OCI-LY7 (cell line): Measurements from ENCODE around the gene COMMD10. TPM values are rescaled to one million over a fixed set of nuclear protein-coding genes. Genes with fewer than 3 reads are reported as not detected.

Experiments used
- BruUV-seq: library from RNA; stranded (reverse); fragments of 400-500 nt; replicated peaks from 2 replicates; lab custom pipeline; 2021; lab: Mats Ljungman, UMichigan
- CTCF ChIA-PET: fragments of 300-600 bp; sonication (Branson Sonifier 250); formaldehyde crosslinking; loops from one replicate; lab custom pipeline; 2022; ENCODE audit warnings: antibody characterized with exemption; ENCODE audit not compliant: unreplicated experiment; lab: Charles Lee
- POLR2A ChIA-PET: fragments of 300-600 bp; sonication (Branson Sonifier 250); formaldehyde crosslinking; loops from one replicate; lab custom pipeline; 2022; ENCODE audit warnings: antibody characterized with exemption; lab: Charles Lee
- DNase-seq: peaks from one replicate; pipeline ENCODE4 v3.0.0-alpha.2; 2015; ENCODE audit warnings: low spot score
- H2AFZ ChIP-seq: fragments of 200-600 bp; sonication (generic), shearing (Covaris generic); 2 replicates; pipeline ENCODE4 v1.6.1; 2014; ENCODE audit warnings: mild to moderate bottlenecking, antibody characterized with exemption, low read length, moderate library complexity
- H3K27ac ChIP-seq: fragments of 200-600 bp; sonication (generic); 2 replicates; pipeline ENCODE4 v1.5.1; 2014; ENCODE audit warnings: mixed run types, low read depth, mild to moderate bottlenecking, moderate library complexity, low read length, inconsistent platforms; ENCODE audit not compliant: poor library complexity, severe bottlenecking
- H3K36me3 ChIP-seq: fragments of 200-600 bp; sonication (generic); 2 replicates; pipeline ENCODE4 v1.6.1; 2014; ENCODE audit warnings: mild to moderate bottlenecking, antibody characterized with exemption, low read length, moderate library complexity, mixed read lengths; ENCODE audit not compliant: insufficient read depth
- H3K4me1 ChIP-seq: fragments of 200-600 bp; sonication (generic); 2 replicates; pipeline ENCODE4 v1.5.1; 2014; ENCODE audit warnings: mild to moderate bottlenecking, low read length; ENCODE audit not compliant: insufficient read depth, poor library complexity, severe bottlenecking
- H3K4me2 ChIP-seq: fragments of 200-600 bp; sonication (generic); 2 replicates; pipeline ENCODE4 v1.6.1; 2014; ENCODE audit warnings: mild to moderate bottlenecking, low read length
- H3K4me3 ChIP-seq: fragments of 200-600 bp; sonication (generic); 2 replicates; pipeline ENCODE4 v1.5.1; 2014; ENCODE audit warnings: mild to moderate bottlenecking, low read depth, low read length; ENCODE audit not compliant: poor library complexity, severe bottlenecking
- H3K79me2 ChIP-seq: fragments of 200-600 bp; sonication (generic); 2 replicates; pipeline ENCODE4 v1.6.1; 2016; ENCODE audit warnings: low read depth, mild to moderate bottlenecking, low read length, moderate library complexity, mixed read lengths; ENCODE audit not compliant: insufficient read depth
- H3K9me2 ChIP-seq: fragments of 200-600 bp; sonication (generic); 2 replicates; pipeline ENCODE4 v1.6.1; 2016; ENCODE audit warnings: mild to moderate bottlenecking, low read length, mixed read lengths; ENCODE audit not compliant: insufficient read depth
- H3K9me3 ChIP-seq: fragments of 200-600 bp; sonication (generic); 2 replicates; pipeline ENCODE4 v1.6.1; 2014; ENCODE audit warnings: mild to moderate bottlenecking, mixed run types, low read length, mixed read lengths
- H4K20me1 ChIP-seq: fragments of 200-600 bp; sonication (generic); 2 replicates; pipeline ENCODE4 v1.6.1; 2014; ENCODE audit warnings: mild to moderate bottlenecking, antibody characterized with exemption, low read length, moderate library complexity, mixed read lengths; ENCODE audit not compliant: insufficient read depth
- CTCF ChIP-seq: fragments of 200-600 bp; sonication (generic); conservative IDR thresholded peaks from 2 replicates; pipeline ENCODE4 v1.5.1; 2014; ENCODE audit warnings: mild to moderate bottlenecking, antibody characterized with exemption, low read length, moderate library complexity, mixed read lengths
- EZH2phosphoT487 ChIP-seq: fragments of 200-600 bp; sonication (generic); IDR thresholded peaks from 2 replicates; pipeline ENCODE4 v1.6.1; 2018; ENCODE audit warnings: low read depth, borderline replicate concordance, mild to moderate bottlenecking, mixed run types, antibody characterized with exemption, low read length, moderate library complexity, mixed read lengths
- intact Hi-C: fragments of 100-400 bp; cut with micrococcal nuclease; formaldehyde crosslinking; loops from one replicate; pipeline ENCODE4 v1.10.0; 2022; ENCODE audit not compliant: unreplicated experiment
- total RNA-seq, 2 experiments: library from RNA; depleted of rRNA in 1 of 2; stranded (reverse); fragments of >200 nt in 1 of 2; shearing (Covaris generic) in 1 of 2; gene quantifications; 2 replicates each; pipeline ENCODE4 v1.2.3, GENCODE V29; 2014 to 2022

The COMMD10 gene
- total RNA-seq, 2 experiments from 2014 or later: 15.0 to 15.7 TPM

- Histone ChIP-seq H3K27ac (no peak overlapping the region), H3K4me1 (no peaks in the 10 kb centered on the region), H3K9me3 (no peaks in the 10 kb centered on the region), H2AFZ (no peak overlapping the region), H3K79me2 (no peaks in the 10 kb centered on the region), H3K4me2 (no peak overlapping the region), H3K36me3 (no peaks in the 10 kb centered on the region), H3K9me2 (no peaks in the 10 kb centered on the region), H4K20me1 (no peaks in the 10 kb centered on the region), H3K4me3 (no peak overlapping the region)
- CTCF ChIA-PET: no interaction called here
- BruUV-seq: no TSS peak
- no peak for DNase-seq
- TF ChIP-seq CTCF (no peak), EZH2phosphoT487 (no peak)
- POLR2A ChIA-PET: no interaction called here
- intact Hi-C loops: no loop called here
Observed at GRCh38 chr5:116273448-116274242, 188.8 kb downstream of the COMMD10 start.

GRCh38 chr5:116274251-116274650, 189.4 kb downstream of the COMMD10 start:
- Histone ChIP-seq H3K36me3 (no peaks in the 10 kb centered on the region), H3K27ac (no peak overlapping the region), H3K4me3 (no peak overlapping the region), H4K20me1 (no peaks in the 10 kb centered on the region), H2AFZ (no peak overlapping the region), H3K9me2 (no peaks in the 10 kb centered on the region), H3K9me3 (no peaks in the 10 kb centered on the region), H3K79me2 (no peaks in the 10 kb centered on the region), H3K4me2 (no peak overlapping the region), H3K4me1 (no peaks in the 10 kb centered on the region)
- no peak for DNase-seq
- TF ChIP-seq EZH2phosphoT487: no peak
- TF ChIP-seq CTCF: no peak
- ChIA-PET POLR2A (no interaction called here), CTCF (no interaction called here)
- BruUV-seq: no TSS peak
- intact Hi-C loops: no loop called here

GRCh38 chr5:116275282-116275681, 190.5 kb downstream of the COMMD10 start:
- TF ChIP-seq CTCF: no peak
- TF ChIP-seq EZH2phosphoT487: no peak
- no peaks in the 10 kb centered on the region for H4K20me1 ChIP-seq
- H3K4me3 ChIP-seq: no peak overlapping the region
- no peaks in the 10 kb centered on the region for H3K4me1 ChIP-seq
- ChIA-PET POLR2A (no interaction called here), CTCF (no interaction called here)
- no peaks in the 10 kb centered on the region for H3K79me2 ChIP-seq
- H3K4me2 ChIP-seq: no peak overlapping the region
- no peak for DNase-seq
- no peaks in the 10 kb centered on the region for H3K36me3 ChIP-seq
- H3K27ac ChIP-seq: no peak overlapping the region
- no TSS peak for BruUV-seq
- H3K9me3 ChIP-seq: no peaks in the 10 kb centered on the region
- H3K9me2 ChIP-seq: no peaks in the 10 kb centered on the region
- intact Hi-C loops: no loop called here
- no peak overlapping the region for H2AFZ ChIP-seq
